GM21423 (cell line): ENCODE results near the gene KIAA0513.

Source experiments
- ATAC-seq: cut with Tn5 transposase; IDR thresholded peaks from one replicate; pipeline ENCODE4 v1.9.1; 2021; ENCODE audit warnings: mild to moderate bottlenecking, moderate library complexity; ENCODE audit not compliant: unreplicated experiment

Gene KIAA0513

DNA sequence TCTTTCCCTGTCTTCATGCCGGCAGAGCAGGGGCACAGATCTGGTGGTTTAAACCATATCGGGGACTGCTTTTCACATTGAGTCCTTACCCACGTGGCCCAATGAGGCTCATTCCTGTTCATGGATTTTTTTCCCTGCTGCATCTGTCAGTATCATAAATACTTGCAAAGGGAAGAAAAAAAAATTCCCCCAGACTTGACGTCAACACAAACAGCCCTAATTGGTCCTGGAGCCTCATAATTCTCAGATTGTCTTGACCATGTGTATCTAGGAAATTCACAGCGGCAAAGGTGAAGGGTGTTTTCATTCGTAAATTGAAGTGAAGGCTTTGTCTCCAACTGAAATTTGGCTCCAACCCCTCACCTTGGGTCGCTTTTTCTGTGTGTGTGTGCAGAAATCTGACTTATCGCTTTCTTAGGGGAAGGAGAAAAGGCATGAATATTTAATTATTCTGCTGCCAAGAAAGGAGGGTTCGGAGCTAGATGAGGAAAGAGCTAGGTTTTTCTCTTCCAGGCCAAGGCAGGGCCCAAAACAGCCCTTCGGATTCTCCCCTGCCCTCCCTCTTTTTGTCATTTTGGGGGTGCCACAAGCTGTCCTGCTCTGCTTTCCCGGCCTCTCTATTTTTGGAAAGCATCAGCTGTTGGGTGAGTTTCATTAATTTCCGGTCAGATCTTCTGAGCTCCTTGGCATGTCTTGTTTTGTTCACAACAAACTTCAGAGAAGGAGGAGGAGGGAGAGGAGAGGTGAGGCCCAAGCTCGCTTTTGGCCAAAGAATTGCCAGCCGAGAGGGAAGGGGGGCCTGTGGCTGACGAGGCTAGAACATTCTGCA, 102.5 kb downstream of the KIAA0513 start:
- no peak for ATAC-seq

GRCh38 chr16:85130705-85131028, 103.1 kb downstream of the KIAA0513 start:
- no peak for ATAC-seq

GRCh38 chr16:85132456-85133289, 105.1 kb downstream of the KIAA0513 start:
- ATAC-seq, result no peak

GRCh38 chr16:85133290-85133599, 105.7 kb downstream of the KIAA0513 start:
- ATAC-seq, result no peak

DNA sequence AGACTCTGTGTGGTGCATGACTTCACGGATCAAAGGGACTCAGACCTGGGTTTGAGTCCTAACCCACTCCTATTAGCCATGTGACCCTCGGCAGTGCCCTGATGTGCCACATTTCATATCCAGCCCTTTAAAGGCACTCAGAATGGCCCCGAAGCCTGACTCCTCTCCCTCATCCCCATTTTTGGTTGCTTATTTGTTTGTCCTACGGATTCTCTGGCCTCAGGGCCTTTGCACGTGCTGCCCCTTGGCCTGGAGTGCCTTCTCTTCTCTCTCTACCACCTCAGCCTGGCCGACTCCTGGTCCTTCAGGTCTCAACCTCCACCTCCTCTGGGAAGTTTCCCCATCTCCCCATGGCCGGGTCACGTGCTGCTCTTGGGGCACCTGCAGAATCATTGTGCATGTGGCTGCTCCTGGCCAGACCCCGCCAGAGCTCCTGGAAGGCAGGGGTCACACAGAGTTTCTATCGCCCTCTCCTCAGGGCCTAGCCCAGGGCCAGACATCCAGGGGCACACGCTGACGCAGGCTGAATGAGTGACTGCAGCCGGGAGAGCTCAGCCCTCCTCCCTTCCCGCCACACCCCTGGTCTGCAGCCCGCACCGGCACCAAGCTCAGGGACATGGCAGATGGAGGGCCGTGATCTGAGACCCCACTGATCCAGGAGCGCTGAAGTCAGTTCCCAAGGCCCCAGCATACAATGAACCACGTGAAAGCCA, 106.6 kb downstream of the KIAA0513 start:
- no peak for ATAC-seq

- no peak for ATAC-seq
These were observed 107.2 kb downstream of the KIAA0513 start for GRCh38 chr16:85134789-85135142.

GRCh38 chr16:85136213-85136701, 108.7 kb downstream of the KIAA0513 start:
- no peak for ATAC-seq

DNA sequence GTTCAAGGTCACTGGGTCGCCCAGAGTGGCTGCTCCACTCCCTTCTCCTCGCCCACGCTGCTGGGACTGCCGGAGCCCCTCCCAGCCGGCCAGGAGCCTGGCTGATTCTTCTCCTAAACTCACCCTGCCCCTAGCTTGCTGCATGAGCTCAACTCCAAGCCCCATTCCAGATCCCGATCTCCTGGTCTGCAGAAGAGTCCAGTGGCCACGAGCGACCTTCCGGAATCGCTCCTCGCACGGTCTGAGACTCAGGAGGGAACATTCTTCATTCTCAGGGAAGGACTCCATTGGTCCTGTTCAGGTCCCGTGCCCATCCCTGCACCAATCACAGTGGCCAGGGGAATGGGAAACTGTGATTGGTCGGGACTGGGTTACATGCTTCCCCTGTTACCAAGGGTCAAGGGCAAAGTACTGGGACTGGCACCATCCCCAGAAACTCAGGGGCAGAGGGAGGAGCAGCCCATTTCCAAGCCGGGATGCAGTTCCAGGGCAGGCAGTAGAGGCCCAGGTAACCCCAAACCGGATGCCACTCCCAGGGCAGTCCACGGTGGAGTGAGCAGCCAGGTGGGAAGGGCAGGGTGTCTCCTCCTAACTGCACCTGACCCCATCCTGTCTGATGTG, 109.2 kb downstream of the KIAA0513 start:
- ATAC-seq, result no peak

DNA sequence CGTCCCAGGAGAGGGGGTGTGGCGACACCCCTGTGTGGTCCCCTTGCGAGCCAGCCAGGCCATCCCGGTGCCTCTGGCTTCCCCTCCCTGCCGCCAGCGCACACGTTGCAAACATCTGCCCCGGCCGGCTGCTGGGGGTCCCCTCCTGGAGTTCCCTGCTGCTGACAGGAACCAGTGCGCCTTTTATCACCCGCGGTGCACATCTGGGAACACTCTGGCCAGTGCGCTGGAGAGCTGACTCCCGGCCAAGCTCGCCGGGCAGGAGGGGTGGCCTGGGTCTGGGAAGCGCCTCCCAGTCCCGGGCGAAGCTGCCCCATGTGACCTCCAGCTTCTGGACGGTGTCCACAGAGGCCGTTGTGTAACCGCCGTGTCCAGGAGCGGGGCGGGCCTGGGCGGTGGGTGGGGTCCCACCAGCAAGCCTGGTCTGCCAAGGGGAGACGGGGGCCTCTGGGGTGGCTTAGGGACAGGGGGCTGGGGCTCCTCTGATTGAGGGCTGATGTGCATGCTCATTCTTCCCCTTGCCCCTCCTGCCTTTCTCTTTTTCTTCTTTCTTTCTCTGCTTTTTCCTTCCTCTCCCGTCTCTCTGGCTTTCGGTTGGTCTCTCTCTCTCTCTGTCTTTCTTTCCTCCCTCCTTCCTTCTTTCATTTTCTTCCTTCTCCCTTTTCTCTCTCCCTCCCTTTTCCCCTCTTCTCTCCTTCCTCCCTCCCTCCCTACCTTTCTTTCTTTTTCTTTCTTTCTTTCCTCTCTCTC, 109.9 kb downstream of the KIAA0513 start:
- no peak for ATAC-seq

- no peak for ATAC-seq
These were observed 110.7 kb downstream of the KIAA0513 start for GRCh38 chr16:85138073-85138824.

DNA sequence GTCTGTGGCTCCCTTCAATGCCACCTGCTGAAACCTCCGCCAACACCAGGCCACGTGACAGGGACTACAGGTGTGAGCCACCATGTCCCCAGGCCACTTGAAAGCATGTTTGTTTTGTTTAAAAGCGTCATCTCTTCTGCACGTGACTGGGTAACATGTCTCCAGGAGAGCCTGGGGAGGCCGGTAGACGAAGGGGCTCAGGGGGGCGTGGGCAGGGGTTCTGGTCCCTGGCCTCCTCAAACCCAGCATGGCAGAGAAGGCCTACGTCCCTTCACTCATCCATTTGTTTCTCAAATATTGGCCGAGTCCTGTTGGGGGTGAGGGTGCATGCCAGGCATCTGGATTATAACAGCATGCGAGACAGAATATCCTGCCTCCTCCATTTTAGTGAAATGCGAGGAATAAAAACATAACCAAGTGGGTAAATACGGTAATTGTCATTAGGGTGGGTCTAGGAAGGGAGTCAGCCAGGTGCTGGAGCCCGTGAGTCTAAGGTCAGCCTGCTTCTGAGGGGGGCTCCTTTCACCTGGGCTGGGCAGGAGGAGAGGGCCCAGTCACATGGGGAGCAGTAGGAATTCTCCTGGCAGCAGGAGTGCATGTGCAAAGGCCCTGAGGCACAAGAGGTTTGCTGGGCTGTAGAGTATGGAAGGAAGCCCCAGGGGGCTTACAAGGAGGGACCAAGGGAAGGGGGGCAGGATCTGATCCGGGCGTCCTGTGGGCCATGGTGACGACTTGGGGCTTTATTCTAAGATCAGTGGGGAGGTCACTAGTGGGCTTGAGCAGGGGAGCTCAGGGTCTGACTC, 111.4 kb downstream of the KIAA0513 start:
- ATAC-seq, result no peak

DNA sequence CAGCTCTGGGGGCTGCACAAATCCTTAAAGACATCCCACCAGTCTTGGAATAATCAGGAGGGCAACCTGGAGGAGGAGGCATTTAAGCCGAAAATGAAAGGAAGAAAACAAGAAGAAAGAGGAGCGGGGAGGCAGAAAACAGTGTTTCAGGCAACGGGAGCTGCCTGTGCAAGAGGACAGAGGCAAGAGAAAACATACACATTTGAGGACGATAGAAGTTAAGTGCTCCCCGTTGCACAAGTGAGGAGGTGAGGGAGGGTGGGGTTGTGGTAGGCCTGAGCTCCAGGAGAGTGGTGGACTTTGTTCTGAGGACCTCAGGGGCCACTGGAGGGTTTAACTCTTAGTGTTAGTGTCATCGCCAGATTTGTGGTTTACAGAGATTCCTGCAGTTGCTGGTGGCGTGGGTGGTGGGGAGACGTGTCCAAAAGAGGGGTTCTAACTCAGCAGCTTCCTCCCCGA, 112.3 kb downstream of the KIAA0513 start:
- no peak for ATAC-seq

- ATAC-seq, result no peak
These were observed 112.9 kb downstream of the KIAA0513 start for GRCh38 chr16:85140455-85141012.

DNA sequence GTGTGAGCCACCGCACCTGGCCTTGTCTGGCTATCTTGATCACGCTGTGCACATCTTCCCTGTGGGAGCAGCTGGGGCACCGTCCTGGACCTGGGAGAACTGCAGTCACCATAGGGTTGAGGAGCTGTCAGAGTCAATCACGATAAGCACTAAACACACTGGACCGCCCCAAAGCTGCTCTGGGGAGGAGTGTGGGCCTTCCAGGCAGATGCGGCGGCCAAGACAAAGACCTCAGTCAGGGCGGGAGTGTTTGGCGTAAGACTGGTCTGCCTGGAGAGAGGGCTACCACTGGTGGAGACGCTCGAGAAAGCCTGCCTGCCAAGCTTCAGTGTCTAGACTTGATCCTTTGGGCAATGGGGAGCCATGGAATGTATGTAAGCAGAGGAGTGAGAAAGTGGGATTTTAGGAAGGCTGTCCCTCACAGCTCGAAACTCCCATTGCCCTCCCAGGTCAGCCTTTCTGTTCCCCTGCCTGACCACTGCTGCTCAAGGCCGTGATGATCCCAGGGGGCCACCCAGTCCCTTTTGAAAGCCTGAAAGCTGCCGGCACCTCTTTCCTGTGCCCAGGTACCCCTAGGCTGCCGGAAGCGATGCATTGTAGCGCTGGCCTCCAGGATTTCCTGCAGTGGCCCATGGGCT, 114.0 kb downstream of the KIAA0513 start:
- ATAC-seq, result no peak

- no peak for ATAC-seq
These were observed 114.5 kb downstream of the KIAA0513 start for GRCh38 chr16:85142129-85142513.

GRCh38 chr16:85142771-85143211, 115.2 kb downstream of the KIAA0513 start:
- no peak for ATAC-seq
